NCI-H146 treated with DMSO at 0.1 percent for 48 hours (cell line): Measurements from ENCODE around the gene LIN7B.
A peak's percentile ranks its signal among the peaks of the same experiment; 100 is the strongest.
"Not testable (repeated sequence)": the region's sequence is repeated elsewhere in the genome, so short reads cannot be mapped to it uniquely, and the experiment has no call there.

Experiments
- DNase-seq: peaks from one replicate; lab custom pipeline; 2025; ENCODE audit not compliant: unreplicated experiment; lab: John Stamatoyannopoulos, UW

The LIN7B gene, protein sequence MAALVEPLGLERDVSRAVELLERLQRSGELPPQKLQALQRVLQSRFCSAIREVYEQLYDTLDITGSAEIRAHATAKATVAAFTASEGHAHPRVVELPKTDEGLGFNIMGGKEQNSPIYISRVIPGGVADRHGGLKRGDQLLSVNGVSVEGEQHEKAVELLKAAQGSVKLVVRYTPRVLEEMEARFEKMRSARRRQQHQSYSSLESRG

DNA sequence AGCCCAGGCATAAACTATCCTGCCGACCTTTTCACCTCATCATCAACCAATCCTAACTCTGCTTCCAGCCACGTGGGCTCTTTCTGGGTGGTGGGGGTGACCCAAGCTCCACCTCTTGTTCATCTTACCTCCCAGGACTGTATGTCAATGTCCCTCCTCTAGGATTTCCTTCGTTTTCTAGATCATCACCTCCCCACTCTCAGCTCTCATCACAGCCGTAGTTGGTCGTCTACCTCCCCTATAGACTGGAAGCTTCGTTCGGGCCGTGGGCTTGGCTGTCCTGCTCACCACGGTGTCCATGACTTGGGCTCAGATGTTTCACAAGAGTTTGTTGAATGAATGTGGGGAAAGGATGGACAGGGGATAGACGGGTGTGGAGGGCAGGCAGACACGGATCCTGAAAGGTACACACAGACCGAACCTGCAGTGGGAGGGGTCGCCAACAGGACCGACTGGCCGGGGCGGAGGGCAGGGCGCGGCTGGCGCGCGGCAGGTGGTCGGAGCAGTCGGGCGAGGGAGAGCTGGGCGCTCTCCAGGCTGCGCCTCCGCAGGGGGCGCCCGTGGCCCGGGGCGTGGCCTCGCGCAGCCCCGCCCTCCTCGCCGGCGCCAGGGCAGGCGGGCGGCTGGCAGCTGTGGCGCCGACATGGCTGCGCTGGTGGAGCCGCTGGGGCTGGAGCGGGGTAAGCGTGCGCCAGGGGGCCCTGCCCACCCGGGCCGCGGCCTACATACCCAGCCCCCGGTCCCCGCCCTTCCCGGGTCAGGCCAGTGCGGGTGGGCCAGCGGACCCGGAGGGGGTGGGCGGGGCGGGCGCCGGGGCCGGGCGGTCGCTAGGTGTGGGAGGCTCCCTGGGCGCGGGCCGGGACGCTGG is at the start of gene LIN7B:
TSS of gene LIN7B (plus strand) at position 609 of the 868 bp plus-strand sequence. CDS start at position 644, 35 bp downstream.
- DNase-seq, result peak; percentile 34

DNA sequence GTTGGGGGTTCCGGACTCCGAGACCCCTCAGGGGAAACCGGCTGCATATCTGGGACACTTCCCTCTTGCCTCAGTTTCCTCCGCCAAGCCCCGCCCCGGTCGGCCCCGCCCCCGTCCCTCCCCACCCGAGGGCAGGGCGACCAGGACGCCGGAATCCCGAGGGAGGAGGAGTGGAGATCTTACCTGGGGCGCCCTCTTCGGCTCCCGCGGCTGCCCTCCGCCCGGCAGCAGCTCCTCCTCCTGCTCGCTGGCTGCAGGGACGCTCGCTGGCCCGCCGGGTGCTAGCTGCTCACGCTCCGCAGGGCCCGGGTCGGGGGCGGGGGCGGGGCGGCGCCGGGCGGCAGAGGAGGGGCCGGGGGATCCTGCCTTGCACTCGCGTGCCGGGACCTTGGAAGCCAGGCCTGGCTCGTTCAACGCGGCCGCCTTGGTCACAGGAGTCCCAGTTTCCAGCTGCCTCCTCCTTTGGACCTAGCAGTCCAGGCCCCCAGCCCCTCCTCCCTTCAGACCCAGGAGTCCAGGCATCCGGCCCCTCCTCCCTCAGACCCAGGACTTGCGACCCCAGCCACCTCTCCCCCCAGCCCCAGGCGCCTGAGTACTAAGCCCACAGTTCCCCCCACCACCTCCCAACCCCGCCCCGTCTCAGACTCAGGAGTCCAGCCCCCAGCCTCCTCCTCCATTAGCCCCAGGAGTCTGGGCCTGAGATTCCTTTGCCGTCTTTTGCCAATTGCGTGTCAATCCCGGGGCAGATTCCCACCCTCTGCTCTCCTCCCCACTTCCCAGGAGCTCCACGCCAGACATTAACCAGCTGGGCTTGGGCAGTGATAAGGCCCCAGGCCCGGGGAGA is 49.2 kb upstream of the LIN7B start, which contains the start of gene NTF4:
TSS of gene NTF4 (minus strand) at position 51 of the 844 bp plus-strand sequence. CDS start 2,821 bp downstream, outside the sequence.
- DNase-seq, result no peak

DNA sequence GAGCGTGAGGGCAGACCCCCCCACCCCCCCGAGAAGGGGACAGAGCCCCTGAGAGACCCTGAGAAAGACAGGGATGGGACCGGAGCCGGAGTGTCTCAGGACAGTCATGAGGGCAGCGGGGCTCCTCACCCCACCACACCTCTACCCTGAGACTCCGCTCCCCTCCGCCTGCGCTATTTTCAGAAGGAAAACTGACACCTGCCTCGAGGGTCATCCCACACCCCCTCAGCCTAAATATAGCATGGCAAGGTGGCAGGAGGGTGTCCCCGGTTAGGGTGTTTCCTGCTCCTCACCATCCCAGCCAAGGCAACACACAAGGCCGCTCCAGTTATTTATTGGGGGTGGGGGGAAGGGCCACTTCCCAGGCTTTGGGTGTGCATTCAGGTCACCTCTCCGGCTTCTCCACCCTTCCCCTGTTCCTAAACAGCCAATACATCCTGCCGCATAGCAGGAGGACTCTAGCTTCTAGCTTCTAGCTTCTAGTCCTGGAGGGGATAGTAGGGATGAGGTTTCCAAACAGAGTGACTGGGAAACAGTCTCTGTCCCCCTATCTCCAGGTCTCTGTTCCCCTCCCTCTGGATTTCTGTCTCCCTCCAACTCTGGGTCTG is 48.2 kb upstream of the LIN7B start:
- no peak for DNase-seq

DNA sequence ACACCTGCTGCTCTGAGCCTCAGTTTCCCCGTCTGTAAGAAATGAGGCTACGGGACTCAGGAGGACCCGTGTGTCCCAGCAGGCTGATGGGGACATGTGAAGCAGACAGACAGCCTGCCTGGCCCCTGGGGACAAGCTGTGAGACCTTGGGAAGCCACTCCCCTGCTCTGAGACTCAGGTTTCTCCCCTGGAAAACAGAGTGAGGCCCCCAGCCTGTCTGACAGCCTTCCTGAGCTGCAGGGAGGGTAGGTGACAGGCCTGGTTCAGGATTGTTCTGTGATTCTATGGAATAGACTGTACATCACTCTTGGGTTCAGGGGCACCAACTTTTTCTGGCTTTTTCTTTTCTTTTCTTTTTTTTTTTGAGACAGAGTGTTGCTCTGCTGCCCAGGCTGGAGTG is 46.6 kb upstream of the LIN7B start:
- DNase-seq, result no peak

DNA sequence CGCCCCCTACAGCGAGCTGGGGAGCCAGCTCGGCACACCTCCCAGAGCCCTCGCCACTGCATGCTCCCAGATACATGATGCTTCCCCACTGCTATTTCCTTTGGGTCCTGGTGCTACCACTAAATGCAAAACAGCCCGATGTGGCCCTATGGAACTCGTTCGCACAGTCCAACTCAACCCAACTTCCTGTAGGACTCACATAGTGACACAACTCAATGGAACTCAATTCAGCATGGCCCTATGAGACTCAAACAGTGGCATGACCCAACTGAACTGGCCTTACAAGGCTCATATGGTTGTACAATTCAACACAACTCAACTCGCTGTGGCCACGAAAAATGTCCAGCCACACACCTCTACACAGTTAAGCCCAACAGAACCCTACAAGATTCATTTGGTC is 45.1 kb upstream of the LIN7B start:
- no peak for DNase-seq

DNA sequence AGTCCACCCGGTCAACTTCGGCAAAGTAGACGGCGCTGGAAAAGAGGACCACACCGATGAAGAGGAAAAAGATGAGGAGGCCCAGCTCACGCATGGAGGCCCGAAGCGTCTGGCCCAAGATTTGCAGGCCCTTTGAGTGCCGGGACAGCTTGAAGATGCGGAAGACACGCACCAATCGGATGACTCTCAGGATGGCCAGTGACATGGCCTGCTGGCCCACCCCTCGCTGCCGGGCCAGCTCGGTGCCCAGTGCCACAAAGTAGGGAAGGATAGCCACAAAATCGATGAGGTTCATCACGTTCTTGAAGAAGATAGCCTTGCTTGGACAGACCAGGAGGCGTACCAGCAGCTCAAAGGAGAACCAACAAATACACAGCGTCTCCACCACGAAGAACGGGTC is 43.8 kb upstream of the LIN7B start:
- DNase-seq, result no peak

DNA sequence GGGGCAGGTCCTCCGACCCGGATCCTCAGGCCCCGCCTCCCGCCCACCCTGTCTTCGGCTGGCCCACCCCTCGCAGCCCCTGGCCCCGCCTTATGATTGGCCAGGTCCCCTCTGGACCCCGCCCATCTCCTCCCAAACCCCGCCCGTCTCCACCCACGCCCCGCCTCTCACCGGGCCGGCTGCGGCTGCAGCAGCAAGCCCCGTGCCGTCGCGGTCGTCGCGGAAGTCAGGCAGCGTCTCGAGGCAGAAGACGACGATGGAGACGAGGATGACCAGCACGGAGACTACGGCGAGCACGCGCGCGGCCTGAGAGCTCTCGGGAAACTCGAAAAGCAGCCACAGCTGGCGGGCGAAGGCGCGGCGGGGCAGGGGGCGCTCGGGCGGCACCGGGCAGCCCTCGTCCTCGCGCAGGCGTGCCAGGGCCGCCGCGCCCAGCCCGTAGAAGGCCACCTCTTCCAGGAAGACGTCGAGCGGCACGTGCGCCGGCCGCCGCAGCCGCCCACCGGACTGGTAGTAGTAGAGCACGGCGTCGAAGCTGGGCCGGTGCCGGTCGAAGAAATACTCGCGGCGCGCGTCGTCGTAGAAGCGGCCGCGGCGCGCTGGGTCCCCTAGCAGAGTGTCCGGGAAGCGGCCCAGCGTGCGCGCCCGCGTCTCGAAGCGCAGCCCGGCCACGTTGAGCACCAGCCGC is 42.2 kb upstream of the LIN7B start:
- DNase-seq, result no peak

DNA sequence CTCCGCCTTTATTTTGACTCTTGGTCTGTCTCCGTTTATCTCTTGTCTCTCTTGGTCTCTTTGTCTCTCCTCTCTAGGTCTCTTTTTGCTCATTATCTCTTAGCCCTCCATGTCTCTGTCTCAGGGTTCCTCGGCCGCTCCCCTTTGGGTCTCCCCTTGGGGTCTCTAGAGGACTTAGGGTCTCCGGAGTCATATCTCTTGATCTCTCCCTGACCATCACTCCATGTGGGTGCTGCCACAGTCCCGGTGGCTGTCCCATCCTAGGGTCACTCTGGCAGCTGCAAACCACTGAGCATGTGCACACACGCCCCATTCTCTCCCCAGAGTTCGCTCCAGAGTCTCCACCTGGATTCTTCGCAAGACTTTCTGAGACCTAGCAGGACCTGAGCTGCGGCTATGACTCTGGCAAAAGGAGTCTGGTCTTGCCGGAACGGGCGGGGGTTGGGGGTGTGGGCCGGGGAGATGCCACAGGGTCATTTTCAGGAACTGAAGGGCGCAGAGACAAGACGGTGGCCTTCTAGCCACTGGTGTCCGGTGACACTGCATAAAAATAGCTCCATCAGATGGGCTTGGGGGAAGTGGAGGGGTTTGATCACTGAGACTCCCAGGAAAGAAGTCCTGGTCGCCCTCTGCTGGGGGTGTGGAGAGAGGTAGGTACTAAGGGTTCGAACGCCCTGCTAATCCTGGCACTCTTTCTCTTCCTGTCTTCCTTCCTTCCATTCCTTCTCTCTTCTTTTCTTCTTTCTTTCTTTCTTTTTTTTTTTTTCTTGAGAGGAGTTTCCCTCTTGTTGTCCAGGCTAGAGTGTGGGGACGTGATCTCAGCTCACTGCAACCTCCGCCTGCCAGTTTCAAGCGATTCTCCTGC is 40.4 kb upstream of the LIN7B start:
- DNase-seq, result peak; percentile 15

DNA sequence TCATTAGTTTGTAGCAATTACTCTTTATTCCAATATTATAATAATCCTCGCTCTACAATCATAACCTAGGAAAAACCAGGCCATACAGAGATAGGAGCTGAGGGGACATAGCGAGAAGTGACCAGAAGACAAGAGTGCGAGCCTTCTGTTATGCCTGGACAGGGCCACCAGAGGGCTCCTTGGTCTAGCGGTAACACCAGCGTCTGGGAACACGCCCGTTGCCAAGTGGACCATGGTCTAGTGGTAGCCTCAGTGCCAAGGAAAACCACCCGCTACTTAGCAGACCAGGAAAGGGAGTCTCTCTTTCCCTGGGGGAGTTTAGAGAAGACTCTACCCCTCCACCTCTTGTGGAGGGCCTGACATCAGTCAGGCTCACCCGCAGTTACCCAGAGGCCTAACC is 39.3 kb upstream of the LIN7B start:
- DNase-seq, result not testable (repeated sequence)

DNA sequence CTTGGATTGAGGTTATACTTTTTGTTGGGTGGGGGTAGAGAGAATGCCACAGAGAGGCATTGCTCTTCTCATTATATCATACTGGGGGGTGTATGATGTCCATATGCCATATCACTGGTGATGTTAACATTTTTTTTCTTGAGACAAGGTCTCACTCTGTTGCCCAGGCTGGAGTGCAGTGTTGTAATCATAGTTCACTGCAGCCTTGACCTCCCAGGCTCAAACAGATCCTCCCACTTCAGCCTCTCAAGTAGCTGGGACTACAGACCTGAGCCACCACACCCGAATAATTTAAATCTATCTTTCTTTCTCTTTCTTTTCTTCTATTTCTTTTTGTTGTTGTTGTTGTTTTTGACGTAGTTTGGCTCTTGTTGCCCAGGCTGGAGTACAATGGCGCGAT is 33.8 kb upstream of the LIN7B start:
- no peak for DNase-seq

DNA sequence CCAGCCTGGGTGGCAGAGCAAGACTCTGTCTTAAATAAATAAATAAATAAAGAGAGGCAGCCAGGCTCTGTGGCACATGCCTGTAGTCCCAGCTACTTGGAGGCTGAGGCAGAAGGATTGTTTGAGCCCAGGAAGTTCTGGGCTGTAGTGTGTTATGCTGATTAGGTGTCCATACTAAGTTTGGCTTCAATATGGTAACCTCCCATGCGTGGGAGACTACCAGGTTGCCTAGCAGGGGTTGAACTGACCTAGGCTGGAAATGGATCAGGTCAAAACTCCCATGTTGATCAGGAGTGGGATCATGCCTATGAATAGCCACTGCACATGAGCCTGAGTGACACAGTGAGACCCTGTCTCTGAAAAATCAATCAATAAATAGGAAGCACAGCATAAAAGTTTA is 32.9 kb upstream of the LIN7B start:
- DNase-seq, result no peak

DNA sequence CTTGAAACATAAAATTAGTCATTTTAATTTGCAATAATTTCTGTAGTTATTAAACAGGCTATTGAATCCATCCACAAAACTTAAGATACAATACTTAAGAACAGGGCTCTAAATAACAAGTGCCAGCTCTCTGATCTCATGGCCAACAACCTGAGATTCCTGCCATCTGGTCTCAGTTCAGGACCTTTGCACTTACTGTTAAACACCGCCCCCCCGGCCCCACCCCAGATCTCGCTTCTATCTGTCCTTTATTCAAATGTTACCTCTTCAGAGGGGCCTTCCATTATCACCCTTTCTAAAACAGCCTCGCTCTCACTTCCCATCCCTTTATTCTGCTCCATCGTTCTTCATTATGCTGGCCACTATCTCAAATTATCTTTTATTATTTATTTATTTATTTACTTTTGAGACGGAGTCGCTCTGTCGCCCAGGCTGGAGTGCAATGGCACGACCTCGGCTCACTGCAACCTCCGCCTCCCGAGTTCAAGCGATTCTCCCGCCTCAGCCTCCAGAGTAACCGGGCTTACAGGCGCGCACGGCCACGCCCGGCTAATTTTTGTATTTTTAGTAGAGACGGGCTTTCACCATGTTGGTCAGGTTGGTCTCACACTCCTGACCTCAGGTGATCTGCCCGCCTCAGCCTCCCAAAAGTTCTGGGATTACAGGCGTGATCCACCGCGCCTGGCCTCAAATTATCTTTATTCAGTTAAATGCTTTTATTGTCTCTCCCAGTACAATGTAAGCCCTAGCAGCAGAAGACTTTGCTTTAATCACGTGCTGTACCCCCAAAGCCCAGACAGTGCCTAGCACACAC is 29.8 kb upstream of the LIN7B start:
- DNase-seq, result peak; percentile 45

DNA sequence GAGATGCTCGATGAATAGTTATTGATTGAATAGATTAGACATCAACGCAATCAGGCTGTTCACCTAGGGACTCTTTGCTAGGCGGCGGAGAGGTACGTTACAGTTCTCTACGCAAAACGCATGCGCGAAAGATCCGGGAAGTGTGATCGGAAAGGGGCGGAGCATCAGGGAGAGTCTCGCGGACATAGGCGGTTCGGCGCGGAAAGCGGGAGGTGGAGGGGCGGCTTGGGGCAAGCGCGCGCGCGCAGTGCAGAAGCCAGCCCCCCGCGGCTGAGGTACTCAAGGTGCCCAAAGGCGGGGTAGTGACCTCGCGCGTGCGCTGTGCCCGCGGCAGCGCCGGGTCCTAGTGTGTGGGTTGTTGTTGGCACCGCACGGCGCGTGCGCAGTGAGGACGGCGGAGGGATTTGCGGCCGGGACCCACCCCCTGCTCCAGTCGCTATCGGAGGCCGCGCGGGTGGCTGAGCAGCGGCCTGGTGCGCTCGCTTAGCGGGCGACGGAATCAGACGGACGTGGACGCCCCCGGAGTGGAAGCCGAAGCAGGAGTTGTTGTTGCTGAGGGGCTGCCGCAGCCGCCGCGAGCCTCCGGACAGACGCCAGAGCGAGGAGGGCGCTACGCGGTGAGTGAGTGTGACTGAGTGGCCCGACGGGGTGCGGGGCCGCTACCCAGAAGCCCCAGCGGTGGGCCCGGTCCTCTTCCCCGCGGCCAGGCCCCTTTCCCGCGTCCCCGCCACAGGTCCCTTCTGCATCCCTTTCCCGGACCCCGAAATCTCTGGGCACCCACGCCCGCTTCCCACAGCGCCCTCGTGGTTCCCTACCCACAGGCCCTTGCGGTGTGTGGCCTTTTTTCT is 28.9 kb upstream of the LIN7B start, which contains the start of gene SNRNP70:
TSS of gene SNRNP70 (plus strand) at position 432 of the 848 bp plus-strand sequence. CDS start 964 bp downstream, outside the sequence.
- peak; percentile 98 for DNase-seq

DNA sequence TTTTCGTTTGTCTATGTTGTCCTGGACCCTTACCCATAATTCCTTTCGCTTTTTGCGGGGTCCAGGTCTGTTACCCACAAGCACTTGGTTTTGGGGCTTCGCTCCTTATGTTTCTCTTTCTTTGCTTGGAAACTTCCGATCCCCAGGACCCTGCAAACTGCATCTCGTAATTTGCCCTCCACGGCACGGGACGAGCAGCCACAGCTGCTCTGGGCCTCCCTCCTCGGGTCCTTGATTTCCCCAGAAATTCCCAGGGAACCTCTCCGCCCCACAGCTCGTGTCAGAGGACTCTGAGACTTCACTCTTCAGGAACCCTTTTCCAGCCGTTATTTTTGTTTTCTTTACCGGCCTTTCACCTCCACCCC is 28.3 kb upstream of the LIN7B start:
- DNase-seq, result no peak

DNA sequence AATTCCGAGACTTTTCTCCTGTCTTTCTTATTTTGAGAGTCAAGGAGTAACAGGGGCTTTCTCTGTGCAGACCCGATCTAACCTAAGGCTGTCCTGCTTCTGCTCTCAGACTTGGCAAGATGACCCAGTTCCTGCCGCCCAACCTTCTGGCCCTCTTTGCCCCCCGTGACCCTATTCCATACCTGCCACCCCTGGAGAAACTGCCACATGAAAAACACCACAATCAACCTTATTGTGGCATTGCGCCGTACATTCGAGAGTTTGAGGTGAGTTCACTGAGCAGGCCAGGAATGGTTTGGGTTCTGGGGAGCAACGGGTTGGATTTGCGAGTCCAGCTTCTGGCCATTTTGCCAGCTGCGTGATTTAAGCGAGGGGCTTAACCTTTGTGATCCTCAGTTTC is 27.9 kb upstream of the LIN7B start:
- DNase-seq, result no peak

DNA sequence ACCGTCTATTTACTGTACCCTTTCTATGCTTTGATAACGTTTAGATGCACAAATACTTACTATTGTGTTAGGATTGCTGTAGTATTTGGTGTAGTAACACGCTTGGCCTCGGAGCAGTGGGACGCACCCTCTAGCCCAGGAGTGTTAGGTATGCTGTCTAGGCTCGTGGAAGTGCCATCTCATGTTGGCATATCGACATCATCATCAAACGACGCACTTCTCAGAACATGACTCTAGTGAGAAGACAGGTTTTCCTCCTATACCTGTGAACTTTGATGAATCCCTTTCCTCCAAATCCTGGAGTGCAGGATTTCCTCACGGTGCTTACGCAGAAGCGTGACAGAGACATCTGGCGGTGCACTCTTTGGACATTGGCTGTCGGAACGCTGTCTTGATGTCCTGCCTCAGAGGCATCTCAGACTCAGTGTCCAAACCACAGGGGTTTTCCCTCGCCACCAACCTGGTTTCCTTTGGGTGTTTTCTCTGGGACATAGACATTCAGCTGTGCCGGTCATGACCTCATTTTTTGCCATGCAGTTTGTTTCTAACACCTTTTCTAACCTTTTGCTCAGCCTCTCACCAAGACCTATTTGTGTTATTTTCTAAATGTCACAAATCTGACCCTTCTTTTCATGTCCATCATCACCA is 22.7 kb upstream of the LIN7B start:
- no peak for DNase-seq

DNA sequence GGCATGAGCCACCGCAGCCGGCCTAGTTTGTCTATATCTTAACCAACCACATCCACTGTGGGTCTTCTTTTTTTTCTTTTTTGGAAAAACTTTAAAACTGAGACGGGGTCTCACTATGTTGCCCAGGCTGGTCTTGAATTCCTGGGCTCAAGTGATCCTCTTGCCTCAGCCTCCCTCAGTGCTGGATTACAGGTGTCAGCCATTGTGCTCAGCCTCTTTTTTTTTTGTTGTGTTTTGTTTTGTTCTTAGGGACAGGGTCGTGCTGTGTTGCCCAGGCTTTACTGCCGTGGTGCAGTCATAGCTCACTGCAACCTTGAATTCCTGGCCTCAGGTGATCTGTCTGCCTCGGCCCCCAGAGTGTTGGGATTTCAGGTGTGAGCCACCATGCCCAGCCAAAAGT is 21.5 kb upstream of the LIN7B start:
- DNase-seq, result no peak
